Activated naive CD4-positive, alpha-beta T cell treated with anti-CD3 and anti-CD28 coated beads, Interleukin-2, amount 50 U/mL, for 24 hours (primary cell): ENCODE data around the gene SVIL.
"Not testable (repeated sequence)": the region's sequence is repeated elsewhere in the genome, so short reads cannot be mapped to it uniquely, and the experiment has no call there.

Experiments used
- H3K27ac Mint-ChIP-seq: one replicate; pipeline ENCODE4 v1.8.0; 2021; ENCODE audit warnings: mild to moderate bottlenecking, mixed read lengths
- H3K27me3 Mint-ChIP-seq: one replicate; pipeline ENCODE4 v1.8.0; 2021; ENCODE audit warnings: mixed read lengths
- H3K36me3 Mint-ChIP-seq: one replicate; pipeline ENCODE4 v1.8.0; 2021; ENCODE audit warnings: mixed read lengths
- H3K4me1 Mint-ChIP-seq: one replicate; pipeline ENCODE4 v1.8.0; 2021; ENCODE audit warnings: mixed read lengths
- H3K4me3 Mint-ChIP-seq: one replicate; pipeline ENCODE4 v1.8.0; 2021; ENCODE audit warnings: mild to moderate bottlenecking, mixed read lengths
- H3K9me3 Mint-ChIP-seq: one replicate; pipeline ENCODE4 v1.8.0; 2021; ENCODE audit warnings: mixed read lengths

Gene SVIL

DNA sequence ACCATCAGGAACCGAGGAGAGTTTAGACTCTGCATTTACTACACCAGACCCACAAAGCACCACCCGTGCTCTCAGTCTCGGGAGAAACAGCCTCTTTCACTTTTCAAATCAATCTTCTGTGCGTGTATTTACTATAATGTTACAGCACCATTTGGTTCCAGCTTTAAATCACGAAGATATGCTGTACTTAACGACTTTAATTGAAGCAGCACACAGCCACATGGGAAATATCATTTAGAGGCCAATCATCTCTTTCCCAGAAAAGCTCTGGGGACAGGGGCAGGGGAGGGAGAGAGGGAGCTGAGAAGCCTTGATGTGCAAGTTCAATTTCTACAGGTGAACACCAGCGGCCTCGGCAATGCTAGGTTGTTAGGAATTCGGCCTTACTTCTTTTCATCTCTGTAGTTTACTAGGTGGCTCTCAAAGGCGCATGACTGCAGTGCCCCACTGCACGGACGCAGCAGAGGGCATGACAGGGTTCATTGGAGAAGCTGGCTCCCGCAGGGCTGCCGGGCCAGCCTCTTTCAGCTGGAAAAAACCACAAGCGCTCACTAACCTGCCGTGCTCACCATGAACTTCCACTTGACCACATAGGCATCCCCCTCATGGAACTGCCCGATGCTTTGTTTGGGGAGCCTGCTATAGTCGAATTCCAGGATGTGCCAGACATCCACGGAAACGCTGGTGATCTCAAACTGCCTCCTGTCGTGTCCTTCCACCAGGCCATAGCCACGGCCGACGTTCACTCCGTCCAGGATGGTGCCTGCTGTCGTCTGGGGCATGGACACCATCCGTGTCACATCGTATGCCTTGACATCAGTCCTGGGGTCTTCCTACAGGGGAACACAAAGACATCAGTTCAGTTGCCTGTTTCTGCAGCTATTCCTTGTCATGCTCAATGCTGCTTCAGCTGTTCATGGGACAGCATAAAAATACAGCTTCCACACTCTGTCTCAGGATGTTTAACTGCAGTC is 154.5 kb downstream of the SVIL start:
- H3K4me1 Mint-ChIP-seq = peaks cover 20% of the 10 kb centered on the region
- H3K36me3 Mint-ChIP-seq = peaks cover 9% of the 10 kb centered on the region
- no peaks in the 10 kb centered on the region for H3K9me3 Mint-ChIP-seq
- peak overlapping the region; percentile 30 for H3K27ac Mint-ChIP-seq
- H3K27me3 Mint-ChIP-seq = no peaks in the 10 kb centered on the region
- H3K4me3 Mint-ChIP-seq = no peak overlapping the region

DNA sequence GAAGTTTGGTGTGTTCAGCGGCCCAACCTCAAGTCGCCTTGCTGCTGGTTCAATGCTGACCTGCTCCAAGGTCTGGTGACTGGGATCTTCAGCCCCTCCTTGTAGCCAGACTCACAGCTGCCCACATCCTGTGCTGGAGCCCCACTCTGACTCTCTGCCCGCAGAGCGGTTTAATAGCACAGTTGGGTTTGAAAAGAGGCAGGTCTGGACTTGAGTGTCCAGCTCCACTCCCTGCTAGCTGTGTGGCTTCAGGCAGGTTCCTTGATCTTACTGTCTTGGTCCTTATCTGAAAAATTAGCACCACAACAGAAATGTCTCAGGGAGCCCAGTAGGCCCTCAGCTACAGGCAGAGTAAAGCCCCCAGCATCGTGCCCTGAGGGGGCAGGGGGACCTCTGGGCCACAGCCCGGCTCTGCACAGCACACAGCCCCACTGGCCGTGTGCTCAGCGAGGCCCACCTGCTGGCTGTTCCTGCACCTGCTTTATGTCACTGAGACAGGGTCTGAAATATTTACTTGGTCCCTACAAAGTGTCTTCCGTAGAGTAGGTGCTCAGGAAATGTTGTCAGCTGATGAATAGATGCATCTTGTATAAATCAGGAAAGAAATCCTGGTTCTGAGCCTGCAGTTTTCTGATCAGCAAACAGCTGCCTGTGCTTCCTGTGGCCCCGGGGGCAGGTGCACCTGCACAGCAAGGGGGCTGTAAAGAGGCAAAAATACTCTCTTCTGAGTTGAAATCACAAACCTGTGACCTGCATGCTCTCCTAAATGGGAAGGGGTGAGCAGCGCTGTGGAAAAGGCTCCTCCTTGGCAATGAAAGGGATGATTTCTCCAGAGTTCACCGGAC is 155.5 kb downstream of the SVIL start:
- Mint-ChIP-seq H3K27me3 (no peaks in the 10 kb centered on the region), H3K4me1 (peaks cover 17% of the 10 kb centered on the region), H3K4me3 (no peak overlapping the region), H3K9me3 (no peaks in the 10 kb centered on the region), H3K36me3 (peaks cover 6% of the 10 kb centered on the region), H3K27ac (no peak overlapping the region)

DNA sequence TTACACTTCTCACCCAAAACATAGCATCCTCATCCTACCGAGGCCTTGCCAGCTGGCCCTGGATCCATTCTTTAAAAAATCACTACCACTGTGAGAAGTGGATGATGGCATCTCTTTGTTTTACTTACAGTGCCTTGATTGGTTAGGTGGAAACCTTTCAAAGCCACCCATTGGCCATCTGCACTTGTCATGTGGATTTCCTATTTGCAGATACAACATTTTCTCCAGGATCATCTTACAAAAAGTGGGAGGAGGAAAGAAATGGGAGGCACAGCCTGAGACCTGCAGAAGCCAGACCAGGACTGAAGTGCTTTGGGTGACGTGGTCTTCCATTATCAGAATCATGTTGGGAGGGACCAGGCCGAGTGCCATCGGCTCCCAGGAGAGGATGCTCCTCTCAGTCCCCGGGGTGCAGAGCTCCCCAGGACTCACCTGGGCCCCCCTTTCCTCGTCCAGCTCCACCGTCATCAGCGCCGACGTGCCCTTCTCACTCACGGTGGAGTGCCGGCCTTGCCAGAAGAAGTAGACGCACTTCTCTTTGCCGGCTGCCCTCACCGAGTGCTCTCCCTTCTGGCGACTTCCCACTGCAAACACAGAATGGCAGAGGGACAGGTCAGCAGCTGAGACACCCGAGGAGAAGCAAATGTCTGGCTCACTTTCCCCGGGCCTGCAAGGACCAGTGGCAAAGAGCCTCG is 161.2 kb downstream of the SVIL start:
- Mint-ChIP-seq H3K27me3 (no peaks in the 10 kb centered on the region), H3K9me3 (no peaks in the 10 kb centered on the region), H3K4me3 (no peak overlapping the region), H3K36me3 (peaks cover 11% of the 10 kb centered on the region), H3K4me1 (no peaks in the 10 kb centered on the region), H3K27ac (no peak overlapping the region)

DNA sequence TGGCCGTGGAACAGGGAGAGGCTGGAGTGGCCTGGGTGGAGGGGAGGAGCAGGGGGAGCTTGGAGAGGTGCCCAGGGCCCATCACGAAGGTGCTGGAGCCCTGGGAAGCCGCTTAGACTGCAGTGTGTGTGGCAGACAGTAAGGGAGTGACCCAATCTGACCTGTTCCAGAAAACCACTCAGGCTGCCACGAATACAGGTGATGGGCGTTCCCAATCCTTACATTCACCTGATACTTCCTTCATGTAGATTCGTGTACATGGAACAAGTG is 161.7 kb downstream of the SVIL start:
- Mint-ChIP-seq H3K9me3 (no peaks in the 10 kb centered on the region), H3K4me3 (no peak overlapping the region), H3K27ac (no peak overlapping the region), H3K36me3 (peaks cover 15% of the 10 kb centered on the region), H3K27me3 (no peaks in the 10 kb centered on the region), H3K4me1 (no peaks in the 10 kb centered on the region)

DNA sequence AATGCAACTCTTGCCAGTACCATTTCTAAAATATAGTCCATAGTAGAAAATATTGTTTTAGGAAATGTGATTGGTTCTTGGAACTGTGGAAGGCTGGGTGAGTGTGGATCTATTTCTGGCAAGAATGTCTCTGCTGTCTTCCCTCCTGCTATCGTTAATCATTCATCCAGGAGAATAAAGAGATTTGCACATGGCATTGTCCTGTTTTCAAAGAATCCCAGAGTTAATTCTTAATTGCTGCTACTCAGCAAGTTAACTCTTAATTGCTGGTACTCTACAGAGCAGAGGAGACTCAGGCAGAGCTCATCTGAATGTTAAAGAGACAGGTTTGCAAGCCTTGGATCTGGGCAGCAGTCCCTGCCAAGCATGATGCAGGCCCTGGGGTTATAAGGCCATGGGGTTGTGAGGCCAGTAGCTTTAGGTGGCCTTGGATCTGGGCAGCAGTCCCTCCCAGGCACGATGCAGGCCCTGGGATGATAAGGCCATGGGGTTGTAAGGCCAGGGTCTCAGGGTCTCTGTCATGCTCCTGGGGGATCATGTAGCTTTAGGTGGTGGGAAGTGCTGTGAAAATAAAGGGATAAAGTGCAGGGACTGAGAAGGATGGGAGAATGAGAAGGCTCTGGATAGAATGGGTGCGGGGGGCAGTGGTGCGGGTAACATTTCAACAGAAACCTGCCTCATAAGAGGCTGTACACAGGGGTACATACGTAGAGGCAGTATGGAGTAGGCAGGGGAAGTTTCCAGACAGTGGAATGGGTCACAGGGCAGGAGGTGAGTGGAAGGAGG is 162.3 kb downstream of the SVIL start:
- H3K36me3 Mint-ChIP-seq = peaks cover 15% of the 10 kb centered on the region
- no peaks in the 10 kb centered on the region for H3K9me3 Mint-ChIP-seq
- no peaks in the 10 kb centered on the region for H3K4me1 Mint-ChIP-seq
- no peak overlapping the region for H3K27ac Mint-ChIP-seq
- no peaks in the 10 kb centered on the region for H3K27me3 Mint-ChIP-seq
- H3K4me3 Mint-ChIP-seq = no peak overlapping the region

DNA sequence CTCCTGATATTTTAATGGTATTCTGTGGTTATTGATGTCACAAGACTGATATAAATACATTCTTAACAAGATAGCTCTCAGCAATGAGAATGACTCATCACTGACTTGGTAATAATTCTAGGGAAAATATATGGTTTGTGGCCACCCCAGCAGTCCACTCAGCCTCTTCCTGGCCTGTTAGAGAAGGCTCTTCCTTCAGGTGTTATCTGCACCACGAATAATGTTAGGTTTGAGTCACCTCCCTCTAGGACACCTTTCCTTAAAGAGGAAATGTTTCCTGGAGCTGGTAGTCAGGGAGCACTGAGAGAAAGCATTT is 163.3 kb downstream of the SVIL start:
- no peak overlapping the region for H3K4me3 Mint-ChIP-seq
- H3K4me1 Mint-ChIP-seq = no peaks in the 10 kb centered on the region
- H3K36me3 Mint-ChIP-seq = peaks cover 17% of the 10 kb centered on the region
- H3K9me3 Mint-ChIP-seq = no peaks in the 10 kb centered on the region
- H3K27ac Mint-ChIP-seq = no peak overlapping the region
- no peaks in the 10 kb centered on the region for H3K27me3 Mint-ChIP-seq

DNA sequence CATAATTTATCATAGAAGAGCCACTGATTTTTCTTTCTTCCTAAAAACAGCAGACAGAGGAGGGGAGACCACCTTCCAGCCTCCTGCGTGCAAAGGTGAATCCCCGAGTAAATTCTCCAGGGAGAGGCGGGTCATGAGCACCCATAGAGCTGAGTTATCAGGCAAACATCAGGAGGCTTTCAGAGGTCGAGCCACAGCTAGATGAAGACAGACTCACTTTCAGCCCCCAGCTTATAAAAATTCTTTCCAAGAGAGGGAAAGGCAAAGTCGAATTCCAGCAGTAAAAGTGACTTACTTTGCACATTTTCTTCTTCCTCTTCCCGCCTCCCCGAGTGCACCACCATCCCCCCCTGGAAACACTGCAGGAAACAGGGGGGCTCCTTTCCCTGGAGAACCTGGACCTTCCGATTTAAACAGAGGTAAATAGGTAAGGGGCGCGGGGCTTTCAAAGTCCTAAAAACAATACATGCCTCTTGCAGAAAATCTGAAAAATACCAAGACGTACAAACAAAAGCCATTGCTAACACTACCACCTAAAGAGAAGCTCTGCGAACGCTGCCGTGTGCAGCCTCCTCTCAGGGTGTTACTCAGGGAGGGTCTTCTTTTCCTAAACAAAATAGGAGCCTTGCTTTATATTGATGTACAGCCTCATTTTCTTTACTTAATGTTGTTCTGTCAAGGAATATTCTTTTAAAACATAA is 163.8 kb downstream of the SVIL start:
- no peak overlapping the region for H3K27ac Mint-ChIP-seq
- peaks cover 20% of the 10 kb centered on the region for H3K36me3 Mint-ChIP-seq
- no peaks in the 10 kb centered on the region for H3K4me1 Mint-ChIP-seq
- no peaks in the 10 kb centered on the region for H3K9me3 Mint-ChIP-seq
- no peaks in the 10 kb centered on the region for H3K27me3 Mint-ChIP-seq
- H3K4me3 Mint-ChIP-seq = no peak overlapping the region

DNA sequence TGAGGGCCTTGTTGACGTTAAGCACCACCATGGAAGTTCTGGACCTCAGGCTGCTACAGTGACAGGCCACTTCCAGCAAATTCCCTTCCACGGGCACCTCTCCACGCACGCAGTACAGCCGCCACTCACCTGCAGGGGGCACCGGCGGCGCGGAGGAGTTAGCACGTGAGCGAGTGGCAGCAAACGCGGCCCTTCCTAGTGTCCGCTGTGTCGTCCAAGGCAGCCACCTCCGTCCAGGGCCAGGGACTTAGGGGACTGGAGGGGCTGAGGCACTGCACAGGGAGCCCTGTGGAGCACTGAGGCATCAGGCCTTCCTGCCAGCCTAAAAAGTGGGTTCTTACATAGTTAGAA is 164.4 kb downstream of the SVIL start:
- Mint-ChIP-seq H3K36me3 (peaks cover 22% of the 10 kb centered on the region), H3K4me3 (no peak overlapping the region), H3K27me3 (no peaks in the 10 kb centered on the region), H3K27ac (no peak overlapping the region), H3K4me1 (no peaks in the 10 kb centered on the region), H3K9me3 (no peaks in the 10 kb centered on the region)

DNA sequence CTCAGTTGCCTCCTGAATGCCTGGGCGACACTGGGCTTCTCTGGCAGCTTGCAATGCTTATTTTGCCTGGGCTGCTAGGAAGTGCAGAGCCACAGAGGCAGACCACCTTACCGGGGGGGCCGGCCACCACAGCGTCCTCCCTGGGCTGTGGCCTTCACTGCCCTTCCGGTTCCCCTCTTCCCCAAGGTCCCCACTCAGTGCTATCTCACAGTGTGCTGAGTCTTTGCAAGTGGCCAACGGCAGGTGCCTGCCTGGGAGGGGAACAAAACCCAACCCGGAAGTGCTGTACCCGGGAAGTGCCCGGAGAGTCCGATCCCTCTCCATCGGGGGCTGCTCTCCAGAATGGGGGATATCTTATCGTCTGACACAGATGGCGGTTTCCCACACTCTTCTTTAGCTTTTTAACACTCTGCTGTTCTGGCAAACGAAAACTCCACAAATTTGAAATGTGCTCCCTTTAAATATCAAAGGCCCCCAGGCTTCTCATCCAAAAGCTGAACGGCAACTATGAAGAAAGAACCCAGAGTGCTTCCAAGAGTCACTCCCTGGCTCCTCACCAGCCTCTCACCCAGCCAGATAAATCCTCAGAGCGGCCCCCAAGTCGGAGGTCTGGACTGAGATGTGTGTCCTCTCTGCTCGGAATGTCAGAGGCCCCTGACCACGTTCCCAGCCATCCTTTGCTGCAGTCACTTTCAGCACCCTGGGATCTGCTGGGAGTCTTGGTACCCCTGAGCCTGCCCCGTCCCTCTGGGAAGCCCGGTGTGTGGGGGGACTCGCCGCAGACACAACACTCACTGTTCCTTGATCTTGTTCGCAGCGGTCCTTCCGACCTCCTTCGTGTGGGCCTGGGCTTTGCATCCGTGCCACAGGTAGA is 165.1 kb downstream of the SVIL start:
- Mint-ChIP-seq H3K4me1 (no peaks in the 10 kb centered on the region), H3K36me3 (peaks cover 24% of the 10 kb centered on the region), H3K4me3 (no peak overlapping the region), H3K27me3 (no peaks in the 10 kb centered on the region), H3K9me3 (no peaks in the 10 kb centered on the region), H3K27ac (no peak overlapping the region)

DNA sequence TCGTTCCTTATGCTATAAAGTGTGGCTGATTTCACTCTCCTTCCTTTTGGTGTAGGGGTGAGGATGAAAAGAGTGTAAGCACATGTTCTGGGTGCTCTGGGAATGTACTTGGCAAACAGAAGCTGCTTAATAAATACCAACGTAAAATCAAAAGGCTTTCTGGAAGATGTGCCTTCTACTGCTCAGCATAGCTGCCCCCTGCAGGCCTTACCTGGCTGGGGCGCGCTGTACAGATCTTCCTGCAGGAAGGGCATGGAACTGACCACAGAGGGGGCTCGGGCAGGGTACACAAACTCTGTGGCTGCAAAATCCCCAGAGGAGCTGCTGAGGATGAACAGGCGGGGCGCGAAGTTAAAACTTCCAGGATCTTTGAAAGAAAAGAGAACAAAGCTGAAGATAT is 169.4 kb downstream of the SVIL start:
- no peaks in the 10 kb centered on the region for H3K9me3 Mint-ChIP-seq
- peaks cover 48% of the 10 kb centered on the region for H3K36me3 Mint-ChIP-seq
- H3K4me1 Mint-ChIP-seq = no peaks in the 10 kb centered on the region
- no peak overlapping the region for H3K4me3 Mint-ChIP-seq
- H3K27me3 Mint-ChIP-seq = no peaks in the 10 kb centered on the region
- H3K27ac Mint-ChIP-seq = no peak overlapping the region

DNA sequence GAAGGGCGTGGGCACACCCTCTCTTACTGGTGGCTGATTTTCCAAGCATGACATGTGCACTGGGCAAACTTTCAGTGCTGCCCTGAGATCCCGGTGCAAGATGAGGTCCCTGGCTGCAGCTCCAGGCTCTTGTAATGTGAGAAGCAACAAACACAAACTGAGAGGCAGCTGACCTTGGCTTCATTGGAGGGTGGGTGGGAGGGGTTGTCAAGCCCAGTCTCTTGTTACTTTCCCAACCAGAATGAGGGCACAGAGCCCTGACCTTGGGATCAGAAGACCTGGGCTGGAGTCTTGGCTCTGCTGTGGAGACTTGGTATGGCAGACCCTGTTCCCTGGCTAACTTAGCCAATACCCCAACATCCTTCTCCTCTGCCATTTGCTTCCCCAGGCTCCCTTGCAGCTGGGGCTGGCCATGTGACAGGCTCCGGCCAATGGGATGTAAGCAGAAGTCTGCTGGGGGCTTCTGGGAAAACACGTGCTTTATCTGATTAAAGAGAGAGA is 170.1 kb downstream of the SVIL start:
- not testable (repeated sequence) for H3K27me3 Mint-ChIP-seq, H3K9me3 Mint-ChIP-seq, H3K4me1 Mint-ChIP-seq, H3K27ac Mint-ChIP-seq, H3K4me3 Mint-ChIP-seq
- H3K36me3 Mint-ChIP-seq = peaks cover 49% of the 10 kb centered on the region

DNA sequence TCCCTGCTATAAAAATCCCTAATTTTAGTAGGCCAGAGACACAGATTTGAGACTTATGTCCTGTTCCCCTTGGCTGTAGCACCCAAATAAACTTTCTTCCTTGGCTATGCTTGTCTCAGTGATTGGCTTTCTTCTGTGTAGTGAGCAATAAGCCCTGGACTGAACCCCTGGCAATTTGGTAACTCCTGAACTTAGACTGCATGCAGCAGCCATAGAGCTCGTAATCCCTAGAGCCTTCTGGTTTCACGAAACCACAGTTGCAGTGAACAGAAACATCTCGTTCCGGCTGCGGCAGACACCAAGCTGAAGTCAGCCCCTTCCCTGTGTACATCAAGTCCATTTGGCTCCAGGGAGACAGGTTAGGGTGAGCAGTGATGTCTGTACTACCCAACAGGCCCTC is 173.7 kb downstream of the SVIL start:
- no peaks in the 10 kb centered on the region for H3K9me3 Mint-ChIP-seq
- H3K4me1 Mint-ChIP-seq = no peaks in the 10 kb centered on the region
- peaks cover 47% of the 10 kb centered on the region for H3K36me3 Mint-ChIP-seq
- H3K27ac Mint-ChIP-seq = no peak overlapping the region
- no peak overlapping the region for H3K4me3 Mint-ChIP-seq
- no peaks in the 10 kb centered on the region for H3K27me3 Mint-ChIP-seq

DNA sequence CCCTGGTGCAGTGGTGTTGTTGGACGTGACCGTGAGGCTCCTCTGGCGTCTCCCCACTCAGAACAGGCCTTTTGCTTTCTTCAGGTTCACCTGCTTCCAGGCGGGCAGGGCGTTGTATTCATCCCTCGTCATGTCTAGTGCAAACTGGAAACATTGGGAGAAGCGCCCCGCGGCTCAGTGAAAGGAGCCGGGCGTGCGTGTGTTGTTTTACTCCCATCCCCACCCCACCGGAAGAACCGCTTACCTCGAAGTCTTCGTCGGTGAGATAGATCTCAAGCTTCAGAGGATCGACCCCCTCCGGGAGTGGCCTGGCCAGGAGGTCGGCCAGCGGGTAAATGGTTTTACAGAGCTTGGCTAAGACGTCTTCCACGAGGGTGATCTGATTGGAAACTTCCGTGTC is 176.6 kb downstream of the SVIL start:
- H3K27me3 Mint-ChIP-seq, H3K27ac Mint-ChIP-seq, H3K9me3 Mint-ChIP-seq, H3K4me1 Mint-ChIP-seq, H3K4me3 Mint-ChIP-seq: not testable (repeated sequence)
- H3K36me3 Mint-ChIP-seq = peaks cover 41% of the 10 kb centered on the region

DNA sequence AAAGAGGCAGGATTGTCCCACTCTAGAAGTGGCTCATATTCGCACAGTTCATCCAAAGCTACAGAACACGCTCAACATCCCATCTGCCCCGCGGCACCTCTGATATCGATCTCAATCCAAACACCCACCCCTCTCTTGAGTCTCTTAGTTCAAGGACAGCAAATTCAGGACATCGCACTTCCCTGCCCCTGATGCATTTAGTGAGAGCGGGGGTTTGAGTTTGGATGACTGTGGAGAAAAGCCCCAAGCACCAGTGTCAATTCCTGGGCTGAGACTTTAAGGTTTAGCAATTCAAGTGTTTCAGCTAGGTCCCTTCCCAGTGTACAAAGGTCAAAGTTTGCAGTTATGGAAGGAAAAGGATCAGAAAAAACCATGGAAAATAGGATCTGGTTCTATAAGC is 179.7 kb downstream of the SVIL start:
- H3K4me1 Mint-ChIP-seq = no peaks in the 10 kb centered on the region
- no peaks in the 10 kb centered on the region for H3K27me3 Mint-ChIP-seq
- H3K9me3 Mint-ChIP-seq = no peaks in the 10 kb centered on the region
- no peak overlapping the region for H3K27ac Mint-ChIP-seq
- peaks cover 18% of the 10 kb centered on the region for H3K36me3 Mint-ChIP-seq
- no peak overlapping the region for H3K4me3 Mint-ChIP-seq
